GM18505 (cell line): Measurements from ENCODE around the gene CHMP2A.
A peak's percentile ranks its signal among the peaks of the same experiment; 100 is the strongest.

ENCODE experiments used
- ATAC-seq: cut with Tn5 transposase; IDR thresholded peaks from one replicate; pipeline ENCODE4 v1.9.1; 2021; ENCODE audit not compliant: unreplicated experiment
- POLR2A ChIP-seq: IDR thresholded peaks from 4 replicates; pipeline ENCODE4 v1.6.1; 2011; ENCODE audit warnings: borderline replicate concordance; ENCODE audit not compliant: insufficient read depth, insufficient read length; ENCODE audit errors: extremely low read depth

The CHMP2A gene

DNA sequence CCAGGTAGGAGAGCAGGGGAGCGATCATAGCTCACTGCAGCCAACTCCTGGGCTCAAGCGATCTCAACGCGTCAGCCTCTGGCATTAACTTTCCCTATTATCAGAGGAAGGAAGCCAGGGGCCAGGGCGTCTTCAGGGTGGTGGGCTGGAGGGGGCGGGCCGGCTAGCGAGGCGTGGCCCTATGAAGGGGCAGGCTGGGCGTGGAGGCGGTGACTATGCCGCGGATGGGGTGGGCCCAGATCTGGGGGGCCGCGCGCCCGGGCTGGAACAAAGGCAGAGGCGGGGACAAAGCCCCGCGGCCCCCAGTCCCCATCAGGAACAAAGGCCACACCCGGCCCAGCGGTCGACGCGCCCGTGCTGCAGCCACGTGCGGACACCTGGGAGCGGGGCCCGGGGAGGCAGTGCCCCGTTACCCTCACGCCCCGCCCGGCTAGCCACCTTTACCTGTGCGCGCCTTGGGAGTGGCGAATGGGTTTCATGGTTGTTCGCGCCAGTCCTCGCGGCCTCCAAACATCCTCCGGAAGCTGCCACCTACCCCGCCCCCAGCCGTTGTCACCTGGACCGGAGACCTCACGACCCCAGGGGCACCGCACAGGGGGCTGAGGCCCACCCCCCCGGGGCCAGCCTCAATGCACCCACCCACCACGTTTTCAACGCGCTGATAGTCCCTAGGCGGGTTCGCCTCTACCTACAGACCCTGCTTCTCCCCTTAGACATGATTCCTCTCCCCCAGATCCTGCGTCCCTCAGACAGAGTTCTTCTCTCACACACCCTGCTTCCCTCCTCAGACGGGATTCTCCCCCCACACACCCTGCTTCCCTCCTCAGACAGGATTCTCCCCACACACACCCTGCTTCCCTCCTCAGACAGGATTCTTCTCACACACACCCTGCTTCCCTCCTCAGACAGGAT is 16.4 kb downstream of the CHMP2A start:
- ATAC-seq = no peak
- no peak for TF ChIP-seq POLR2A

DNA sequence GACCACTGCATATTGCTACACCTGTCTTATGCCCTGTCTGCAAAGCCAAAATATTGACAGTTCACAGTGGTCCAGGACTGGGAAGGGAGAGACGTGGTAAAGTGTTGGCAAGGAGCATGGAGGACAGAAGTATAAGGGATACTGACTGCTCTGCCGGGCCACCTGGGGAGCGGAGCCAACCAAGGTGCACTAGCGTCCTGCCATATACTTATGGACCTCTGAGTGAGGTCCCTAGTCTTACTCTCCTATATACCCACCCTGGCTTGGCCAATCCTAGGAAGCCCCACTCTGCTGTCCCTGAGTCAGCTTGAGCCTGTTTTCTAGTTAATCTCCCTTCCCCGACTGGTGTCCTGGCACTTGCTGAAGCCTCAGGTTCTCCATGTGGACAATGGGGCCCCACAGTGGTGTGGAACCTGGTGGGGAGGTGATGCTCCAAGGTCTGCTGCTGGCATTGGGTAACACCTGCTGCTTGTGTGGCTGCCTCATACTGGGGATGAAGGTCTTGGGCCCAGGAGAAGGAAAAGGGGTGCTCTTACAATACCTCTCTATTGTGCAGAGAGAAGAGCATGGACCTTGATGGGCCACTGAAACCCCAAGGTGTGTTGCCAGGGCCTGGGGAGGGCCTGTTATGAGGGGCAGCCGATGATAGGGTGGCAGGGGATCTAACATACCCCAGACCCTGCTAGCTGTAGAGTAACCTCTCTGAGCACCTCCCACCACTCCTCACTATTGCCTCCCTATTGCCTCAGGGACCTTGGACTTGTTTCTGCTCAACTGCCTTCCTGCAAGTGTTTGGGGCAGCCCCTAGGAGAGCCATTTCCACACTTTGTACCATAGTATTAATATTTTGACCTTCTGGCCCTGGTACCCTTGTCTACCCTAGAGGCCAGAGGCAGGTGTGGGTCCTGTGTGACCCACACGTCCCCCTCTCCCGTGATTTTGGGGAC is 17.8 kb downstream of the CHMP2A start:
- ATAC-seq = no peak
- TF ChIP-seq POLR2A = no peak

DNA sequence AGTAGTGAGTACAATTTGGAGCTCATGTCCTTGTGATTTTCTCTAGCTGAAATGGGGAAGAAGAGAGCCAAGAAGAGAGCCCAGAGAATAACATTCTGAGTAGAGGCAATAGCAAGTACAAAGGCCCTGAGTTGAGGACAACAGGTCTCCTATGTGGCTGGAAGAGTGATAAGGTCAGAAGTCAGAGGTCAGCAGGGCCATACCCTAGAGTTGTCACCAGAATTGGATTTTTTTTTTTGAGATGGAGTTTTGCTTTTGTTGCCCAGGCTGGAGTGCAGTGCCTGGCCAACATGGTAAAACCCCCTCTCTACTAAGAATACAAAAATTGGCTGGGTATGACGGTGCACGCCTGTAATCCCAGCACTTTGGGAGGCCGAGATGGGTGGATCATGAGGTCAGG is 19.0 kb downstream of the CHMP2A start:
- no peak for ATAC-seq
- TF ChIP-seq POLR2A = no peak

DNA sequence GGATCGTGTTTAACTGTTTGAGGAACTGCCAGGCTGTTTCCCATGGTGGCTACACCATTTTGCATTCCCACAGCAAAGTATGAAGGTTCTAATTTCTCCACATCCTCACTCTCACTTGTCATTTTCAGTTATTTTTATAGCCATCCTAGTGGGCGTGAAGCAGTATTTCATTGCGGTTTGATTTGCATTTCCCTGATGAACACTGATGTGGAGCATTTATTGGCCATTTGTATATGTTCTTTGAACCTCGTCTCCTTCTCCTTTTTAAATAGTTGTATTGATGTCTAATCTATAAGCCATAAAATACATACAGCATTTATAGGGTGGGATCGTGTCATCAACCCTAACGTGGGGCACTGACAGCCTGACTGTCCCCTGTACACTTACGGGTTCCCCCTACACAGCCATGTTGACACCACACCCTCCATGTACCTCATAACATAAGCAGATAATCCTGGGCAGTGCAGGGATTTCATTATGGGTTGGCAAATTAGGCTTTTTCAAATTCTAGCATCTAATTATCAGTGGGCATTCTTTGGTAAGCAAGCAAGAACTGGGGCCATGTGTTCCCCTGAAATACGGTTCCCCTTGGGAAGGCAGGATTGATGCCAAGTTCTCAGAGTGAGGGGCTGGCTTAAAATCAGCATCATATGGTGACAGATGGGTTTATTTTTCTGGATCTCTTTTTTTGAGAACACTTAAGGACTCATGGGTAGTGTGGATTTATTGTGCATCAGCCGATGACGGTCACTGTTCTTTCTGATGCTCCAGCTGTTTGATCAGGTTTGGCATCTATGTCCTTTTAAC is 23.7 kb downstream of the CHMP2A start:
- TF ChIP-seq POLR2A = no peak
- no peak for ATAC-seq

DNA sequence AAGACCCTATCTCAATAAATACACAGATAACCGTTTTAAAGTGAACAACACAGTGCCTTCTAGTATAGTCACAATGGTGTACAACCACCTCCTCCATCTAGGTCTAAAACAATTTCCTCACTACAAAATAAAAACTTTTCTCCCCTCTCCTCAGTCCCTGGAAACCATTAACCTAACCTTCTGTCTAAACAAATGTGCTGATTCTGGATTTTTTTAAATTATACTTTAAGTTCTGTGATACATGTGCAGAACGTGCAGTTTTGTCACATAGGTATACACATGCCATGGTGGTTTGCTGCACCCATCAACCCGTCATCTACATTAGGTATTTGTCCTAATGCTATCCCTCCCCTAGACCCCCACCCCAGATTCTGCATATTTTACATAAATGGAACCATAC is 25.5 kb downstream of the CHMP2A start:
- ATAC-seq = no peak
- no peak for TF ChIP-seq POLR2A

DNA sequence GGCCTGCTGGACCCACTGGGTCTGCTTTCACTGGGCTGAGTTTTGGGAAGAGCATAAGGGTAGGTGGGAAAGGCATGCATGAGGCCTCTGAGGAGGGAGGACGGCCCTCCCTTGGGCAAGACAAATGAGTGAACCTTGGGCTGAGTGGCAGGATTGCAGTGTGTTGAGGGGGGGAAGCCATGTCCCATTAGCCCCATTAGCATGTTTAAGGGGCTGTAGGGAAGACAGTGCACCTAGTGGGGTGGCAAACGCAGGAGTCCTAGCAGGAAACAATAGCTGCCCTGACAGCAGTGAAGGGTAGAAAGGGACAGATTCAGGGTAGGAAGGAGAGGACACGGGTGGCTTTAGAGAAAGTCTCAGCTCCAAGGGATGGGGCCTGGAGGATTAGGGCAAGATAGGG is 32.2 kb downstream of the CHMP2A start:
- no peak for TF ChIP-seq POLR2A
- no peak for ATAC-seq

DNA sequence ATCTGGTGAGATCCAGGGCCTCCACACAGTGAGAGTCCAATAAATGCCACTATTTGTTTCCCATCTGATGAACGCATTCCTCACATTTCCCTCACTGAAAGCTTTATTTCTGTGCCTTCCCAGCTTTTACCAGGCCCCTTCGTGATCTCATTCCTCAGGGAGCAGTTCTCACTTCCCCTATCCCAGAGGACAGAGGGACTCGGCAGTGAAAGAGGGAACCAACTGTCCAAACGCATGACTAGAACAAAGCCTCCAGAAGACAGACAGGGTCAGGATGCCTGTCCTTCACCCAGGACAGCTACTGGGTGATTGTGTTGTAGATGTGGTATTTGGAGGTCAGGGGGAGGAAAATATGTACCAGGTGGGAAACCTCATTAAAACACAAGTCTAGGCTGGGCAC is 33.3 kb downstream of the CHMP2A start:
- no peak for TF ChIP-seq POLR2A
- ATAC-seq = no peak

DNA sequence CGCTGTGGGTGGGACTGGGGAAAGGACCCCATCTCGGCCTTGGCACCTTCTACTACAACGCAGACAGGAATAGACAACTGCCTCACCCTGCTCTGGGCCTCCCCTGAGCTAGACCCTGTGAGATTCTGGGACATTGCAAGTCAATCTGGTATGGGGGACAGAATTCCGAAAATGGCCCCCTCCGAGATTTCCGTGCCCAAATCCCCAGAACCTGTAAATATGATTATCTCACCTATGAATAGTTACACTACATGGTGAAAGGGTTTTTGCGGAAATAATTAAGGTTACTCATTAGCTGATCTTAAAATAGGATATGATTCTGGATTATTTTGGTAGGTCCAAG is 34.7 kb downstream of the CHMP2A start:
- ATAC-seq = no peak
- TF ChIP-seq POLR2A = no peak

DNA sequence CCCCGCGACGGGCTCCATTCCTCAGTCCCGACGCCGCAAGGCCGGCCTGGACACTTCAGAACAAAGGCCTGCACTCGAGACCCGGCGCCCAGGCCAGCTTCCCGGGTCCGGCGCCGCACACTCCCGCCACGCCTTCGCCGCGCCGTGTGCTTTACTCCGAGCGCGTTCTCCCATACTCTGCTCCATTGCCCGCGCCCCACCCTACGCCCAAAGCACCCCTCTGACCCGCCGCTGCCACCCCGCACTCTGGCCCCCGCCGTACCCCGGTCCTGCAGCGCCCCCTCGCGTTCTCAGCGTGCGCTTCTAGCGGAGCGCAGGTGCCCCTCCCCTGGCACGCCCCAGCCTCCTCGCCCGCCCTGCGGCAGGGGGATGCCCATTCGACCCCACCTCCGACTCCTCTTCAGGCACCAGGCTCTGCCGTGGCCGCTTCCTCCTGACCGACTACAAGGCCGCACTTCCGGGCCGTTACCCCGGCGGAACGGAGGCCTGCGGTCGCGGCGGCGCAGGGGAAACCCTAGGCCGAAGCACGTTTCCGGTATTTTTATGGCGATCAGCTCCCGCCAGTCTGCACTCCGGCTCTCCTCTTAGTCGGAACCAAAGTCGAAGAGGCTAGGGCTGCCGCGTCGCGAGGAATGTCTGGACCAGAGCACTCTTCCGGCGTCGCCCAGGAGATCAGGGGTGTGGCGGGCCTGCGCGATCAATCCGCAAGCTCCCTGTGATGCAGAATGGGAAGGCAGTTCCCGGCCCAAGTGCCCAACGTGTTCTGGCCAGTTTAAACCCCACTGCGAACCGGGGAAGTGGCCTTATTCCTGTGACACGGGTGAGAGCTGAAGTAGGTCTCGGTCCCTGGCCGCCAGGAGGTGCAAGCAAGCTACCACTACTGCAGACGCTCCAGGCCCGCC is 35.3 kb downstream of the CHMP2A start, which contains the start of gene ZBTB45:
ZBTB45 (minus strand) TSS at position 456 of the 902 bp plus-strand sequence. CDS start 2,137 bp downstream, outside the sequence.
- ATAC-seq = peak; percentile 75
- TF ChIP-seq POLR2A = peak; percentile 82

DNA sequence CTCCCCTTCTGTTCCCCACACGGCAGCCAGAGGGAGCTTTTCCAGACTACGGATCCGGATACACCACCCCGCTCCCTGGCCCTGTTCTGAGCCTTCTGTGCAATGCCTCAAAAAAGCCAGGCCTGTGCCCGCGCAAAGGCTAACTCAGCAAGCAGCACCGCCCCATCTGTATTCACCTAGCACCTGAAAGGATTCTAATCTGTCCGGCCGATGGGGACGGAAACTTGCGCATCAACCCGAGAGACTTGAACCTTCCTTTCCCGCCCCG is 35.9 kb downstream of the CHMP2A start:
- ATAC-seq = peak; percentile 3
- no peak for TF ChIP-seq POLR2A

DNA sequence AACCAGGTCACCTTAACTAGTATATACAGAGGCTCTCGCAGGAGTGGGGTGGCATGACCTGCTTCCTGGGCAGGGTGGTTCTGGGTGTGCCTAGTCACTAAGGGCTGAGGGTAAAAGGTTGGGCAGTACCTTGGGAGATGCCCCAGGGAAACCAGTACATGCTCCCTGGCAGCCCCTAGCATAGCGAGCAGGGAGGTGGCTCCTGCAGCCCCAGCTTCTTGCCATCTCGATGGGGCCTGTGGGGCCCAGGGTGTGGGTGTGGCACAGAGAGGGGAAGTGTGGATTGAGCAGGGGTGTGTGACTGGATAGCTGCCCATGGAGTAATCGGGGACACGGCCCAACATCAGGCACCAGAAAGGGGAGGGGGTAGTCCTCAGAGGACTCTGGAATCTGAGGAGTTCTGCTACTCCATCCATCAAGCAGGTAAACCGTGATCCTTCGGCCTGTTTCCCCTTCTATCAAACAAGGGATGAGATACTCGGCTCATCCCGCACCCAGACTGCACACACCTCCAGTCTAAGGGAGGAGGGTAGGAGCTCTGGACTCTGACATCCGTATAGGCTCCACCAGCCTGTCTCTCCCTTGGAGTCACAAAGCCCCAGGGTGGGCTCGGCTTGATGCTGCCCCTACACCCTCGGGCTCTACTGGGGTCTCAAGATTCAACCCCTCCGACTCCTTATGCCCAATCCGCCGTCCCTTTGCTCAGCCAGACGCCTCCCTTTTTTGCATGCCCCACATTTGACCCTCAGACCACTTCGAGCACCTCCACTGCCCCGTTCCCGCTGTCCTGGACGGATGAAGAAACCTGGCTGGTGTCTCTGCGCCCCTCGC is 36.4 kb downstream of the CHMP2A start:
- no peak for ATAC-seq

More for the DNA sequence above, 36.4 kb downstream of the CHMP2A start:
- no peak for TF ChIP-seq POLR2A
